Pancreas (tissue), 10 donors: ENCODE measurements around the gene PKNOX2. TPM values are rescaled to one million over a fixed set of nuclear protein-coding genes. Genes with fewer than 3 reads are reported as not detected.

Experiments used
- ATAC-seq, 4 donors: fragments of 200-7000 bp; cut with Tn5 transposase; one replicate each; pipeline versions ENCODE4 v1.8.0 to v1.9.1; 2020; ENCODE audit warnings: mild to moderate bottlenecking in 4 of 4, moderate library complexity in 4 of 4
- DNase-seq, 6 donors: peaks; one replicate each; pipeline ENCODE4 v3.0.0-alpha.2; 2020
- FAIRE-seq: peaks from 2 replicates; lab custom pipeline; 2012; peaks lifted over from hg19 to GRCh38; lab: Jason Lieb, UNC
- H3K27ac ChIP-seq, 4 donors: fragments of 200-600 bp; sonication (generic); 1 replicate in 3 of 4; 2 replicates in 1 of 4; pipeline versions ENCODE4 v1.5.0 to v1.8.0; 2020
- H3K27me3 ChIP-seq, 4 donors: fragments of 200-600 bp; one replicate each; pipeline ENCODE4 v1.8.0; 2021
- H3K36me3 ChIP-seq, 3 donors: fragments of 200-600 bp; sonication (generic) in 1 of 3; one replicate each; pipeline versions ENCODE4 v1.5.0 to v1.8.0; 2020 to 2021
- H3K4me1 ChIP-seq, 3 donors: fragments of 200-600 bp; one replicate each; pipeline ENCODE4 v1.8.0; 2021
- H3K4me3 ChIP-seq, 4 donors: fragments of 200-600 bp; sonication (generic) in 2 of 4; one replicate each; pipeline versions ENCODE4 v1.5.0 to v1.8.0; 2020 to 2021
- H3K9me3 ChIP-seq, 4 donors: fragments of 200-600 bp; one replicate each; pipeline ENCODE4 v1.8.0; 2021
- CTCF ChIP-seq, 4 donors: fragments of 200-600 bp; sonication (generic) in 3 of 4; IDR thresholded peaks; one replicate each; pipeline versions ENCODE4 v1.5.0 to v1.8.0; 2021; ENCODE audit warnings: antibody characterized with exemption in 4 of 4
- WGBS, 2 donors: extraction: QIAGEN DNeasy Blood & Tissue Kit; methylation state at CpG; one replicate each; pipeline ENCODE4 v1.1.7; 2013; 5-methylcytosine and 5-hydroxymethylcytosine counted together
- intact Hi-C, 3 donors: fragments of 100-400 bp; cut with DNase I; formaldehyde crosslinking; loops; one replicate each; pipeline versions ENCODE4 v1.11.1 to v1.14.2; 2022
- polyA plus RNA-seq, 2 donors: library from polyadenylated mRNA; stranded (reverse); fragments of 200-250 nt; gene quantifications; one replicate each; pipeline ENCODE4 v1.2.3, GENCODE V29; 2013
- total RNA-seq, 6 donors: library from RNA; stranded (reverse); fragmentation: NEBNext Ultra II Directional in 4 of 6; extraction: Animal tissue kit (Norgen Biotek cat#: 25700) in 4 of 6; gene quantifications; one replicate each; pipeline versions ENCODE4 v1.2.1 to v1.2.4, GENCODE V29; 2021 to 2023
- donor health status: healthy with polysubstance abuse.
- donor health status: DM: no; HTN: no; CAD: no; lungs with moderate emphysema.
- donor health status: DM: no; HTN: no; CAD: no.
- donor health status: control.
- donor health status: control.
- donor health status: Bipolar disorder and iron deficiency.
- donor health status: DM: yes; HTN: yes; CAD: no.
- donor health status: DM: no; HTN: no; CAD: no.
- donor health status: DM: no; HTN: no; CAD: no.
- donor health status: DM: yes; HTN: yes; CAD: no.

PKNOX2 gene
- total and polyA plus RNA-seq, 8 donors, result 3.4 to 8.1 (median 5.8) TPM

GRCh38 chr11:125170001-125170509, 5.5 kb downstream of the PKNOX2 start:
- intact Hi-C loops, result no loop called here
- FAIRE-seq (no peak), DNase-seq (no peak), ATAC-seq (no peak)
- Histone ChIP-seq H3K4me3 (no peak overlapping the region), H3K27ac (peak overlapping the region; percentile 39 to 85 (median 66)), H3K36me3 (no peaks in the 10 kb centered on the region), H3K9me3 (no peaks in the 10 kb centered on the region), H3K27me3 (no peaks in the 10 kb centered on the region), H3K4me1 (peaks cover 48 to 69% (median 51%) of the 10 kb centered on the region in 3 donors)
- TF ChIP-seq CTCF (IDR thresholded peaks at IDR 0.05), result no peak
- WGBS, 2 donors, result 34 to 47% methylated on average over 9 of the region's 9 CpGs

- TF ChIP-seq CTCF (IDR thresholded peaks at IDR 0.05), result no peak
- ATAC-seq (peak in 3 of 4 donors; percentile 3 to 46 (median 5)), FAIRE-seq (no peak), DNase-seq (peak in 2 of 6 donors; percentile 51 to 70)
- Histone ChIP-seq H3K27ac (peak overlapping the region; percentile 39 to 85 (median 66)), H3K9me3 (no peaks in the 10 kb centered on the region), H3K4me1 (peaks cover 48 to 69% (median 51%) of the 10 kb centered on the region in 3 donors), H3K4me3 (no peak overlapping the region), H3K27me3 (no peaks in the 10 kb centered on the region), H3K36me3 (no peaks in the 10 kb centered on the region)
- 15 to 17% methylated on average over 12 of the region's 12 CpGs for WGBS, 2 donors
- intact Hi-C loops, result no loop called here
These were observed 6.0 kb downstream of the PKNOX2 start for GRCh38 chr11:125170510-125171031.

GRCh38 chr11:125171974-125172373, 7.4 kb downstream of the PKNOX2 start:
- no peaks in the 10 kb centered on the region for H3K27me3 ChIP-seq
- WGBS, 2 donors, result 97 to 99% methylated on average over 4 of the region's 4 CpGs
- FAIRE-seq (no peak), ATAC-seq (no peak), DNase-seq (no peak)
- no peak for TF ChIP-seq CTCF (IDR thresholded peaks at IDR 0.05)
- intact Hi-C loops, result no loop called here
- no peaks in the 10 kb centered on the region for H3K9me3 ChIP-seq
- H3K27ac ChIP-seq, result no peak overlapping the region
- H3K4me3 ChIP-seq, result no peak overlapping the region
- no peaks in the 10 kb centered on the region for H3K36me3 ChIP-seq
- peaks cover 48 to 69% (median 51%) of the 10 kb centered on the region in 3 donors for H3K4me1 ChIP-seq

- H3K36me3 ChIP-seq, result no peaks in the 10 kb centered on the region
- FAIRE-seq (no peak), ATAC-seq (peak; percentile 24 to 57 (median 46)), DNase-seq (no peak)
- WGBS, 2 donors, result 30 to 37% methylated on average over 1 of the region's 1 CpG
- no peak overlapping the region for H3K4me3 ChIP-seq
- intact Hi-C loops, result no loop called here
- no peak for TF ChIP-seq CTCF (IDR thresholded peaks at IDR 0.05)
- H3K9me3 ChIP-seq, result no peaks in the 10 kb centered on the region
- peaks cover 41 to 59% (median 51%) of the 10 kb centered on the region in 3 donors for H3K4me1 ChIP-seq
- H3K27ac ChIP-seq, result no peak overlapping the region
- H3K27me3 ChIP-seq, result no peaks in the 10 kb centered on the region
These were observed 8.5 kb downstream of the PKNOX2 start for GRCh38 chr11:125173027-125173426.

- H3K9me3 ChIP-seq, result no peaks in the 10 kb centered on the region
- H3K4me3 ChIP-seq, result no peak overlapping the region
- ATAC-seq (no peak), DNase-seq (no peak), FAIRE-seq (no peak)
- no peaks in the 10 kb centered on the region for H3K36me3 ChIP-seq
- H3K27ac ChIP-seq, result peak overlapping the region in 1 of 4 donors; percentile 8
- intact Hi-C loops, result no loop called here
- no peaks in the 10 kb centered on the region for H3K27me3 ChIP-seq
- WGBS, 2 donors, result 64 to 72% methylated on average over 8 of the region's 8 CpGs
- peaks cover 36 to 54% (median 46%) of the 10 kb centered on the region in 3 donors for H3K4me1 ChIP-seq
- no peak for TF ChIP-seq CTCF (IDR thresholded peaks at IDR 0.05)
These were observed 9.0 kb downstream of the PKNOX2 start for GRCh38 chr11:125173556-125173955.
